ENCODE data around the gene RNF125. TPM values are rescaled to one million over a fixed set of nuclear protein-coding genes. Genes with fewer than 3 reads are reported as not detected.
"Not testable (repeated sequence)": the region's sequence is repeated elsewhere in the genome, so short reads cannot be mapped to it uniquely, and the experiment has no call there.

Gene RNF125
- polyA plus RNA-seq, 3 donors: 2.8 to 9.6 (median 9.2) TPM

- no peak overlapping the region for H3K27ac ChIP-seq (ENCODE audit: low read depth, low read length)
- WGBS, 3 donors: 48 to 58% (median 53%) methylated on average over 4 of the region's 4 CpGs
These were observed 53.7 kb downstream of the RNF125 start for GRCh38 chr18:32072321-32072720.

GRCh38 chr18:32074206-32074605, 55.6 kb downstream of the RNF125 start:
- WGBS, 3 donors: 97 to 100% (median 100%) methylated on average over 1 of the region's 1 CpG
- H3K27ac ChIP-seq (ENCODE audit: low read depth, low read length): no peak overlapping the region

GRCh38 chr18:32078845-32079244, 60.2 kb downstream of the RNF125 start:
- H3K27ac ChIP-seq (ENCODE audit: low read depth, low read length): no peak overlapping the region
- 84 to 94% (median 91%) methylated on average over 2 of the region's 2 CpGs for WGBS, 3 donors

- whole genome bisulfite sequencing, 3 donors: 62 to 83% (median 65%) methylated on average over 1 of the region's 1 CpG
- H3K27ac ChIP-seq (ENCODE audit: low read depth, low read length): no peak overlapping the region
These were observed 63.3 kb downstream of the RNF125 start for GRCh38 chr18:32081881-32082280.

GRCh38 chr18:32083781-32084180, 65.2 kb downstream of the RNF125 start:
- no peak overlapping the region for H3K27ac ChIP-seq (ENCODE audit: low read depth, low read length)
- WGBS, 3 donors: 94 to 98% (median 97%) methylated on average over 8 of the region's 8 CpGs

- H3K27ac ChIP-seq (ENCODE audit: low read depth, low read length): no peak overlapping the region
- WGBS, 3 donors: 54 to 94% (median 66%) methylated on average over 6 of the region's 6 CpGs
These were observed 68.3 kb downstream of the RNF125 start for GRCh38 chr18:32086881-32087280.

GRCh38 chr18:32090831-32091230, 72.2 kb downstream of the RNF125 start:
- not testable (repeated sequence) for H3K27ac ChIP-seq (ENCODE audit: low read depth, low read length)
- WGBS, 3 donors: 95 to 96% (median 96%) methylated on average over 16 of the region's 16 CpGs

GRCh38 chr18:32091325-32091723, 72.7 kb downstream of the RNF125 start:
- WGBS, 3 donors: 35 to 41% (median 38%) methylated on average over 7 of the region's 7 CpGs
- H3K27ac ChIP-seq (ENCODE audit: low read depth, low read length): peak overlapping the region; percentile 99

- WGBS, 3 donors: 0% methylated on average over 70 to 73 of the region's 75 CpGs
- peak within 1 kb of the TSS; percentile 99 for H3K27ac ChIP-seq (ENCODE audit: low read depth, low read length)
These were observed 73.2 kb downstream of the RNF125 start, which contains the start of gene RNF138 for GRCh38 chr18:32091724-32092421. Gene RNF138 (plus strand): TSS chr18:32091874. CDS start chr18:32092777, 903 bp downstream.

- WGBS, 3 donors: 0 to 1% (median 0%) methylated on average over 50 to 77 of the region's 77 CpGs
These were observed 73.9 kb downstream of the RNF125 start for GRCh38 chr18:32092422-32093101.

GRCh38 chr18:32093102-32093511, 74.5 kb downstream of the RNF125 start:
- 0 to 1% (median 0%) methylated on average over 28 to 32 of the region's 32 CpGs for WGBS, 3 donors
- peak overlapping the region; percentile 92 for H3K27ac ChIP-seq (ENCODE audit: low read depth, low read length)

More at GRCh38 chr18:32092422-32093101, 73.9 kb downstream of the RNF125 start:
- peak overlapping the region; percentile 92 for H3K27ac ChIP-seq (ENCODE audit: low read depth, low read length)

- H3K27ac ChIP-seq (ENCODE audit: low read depth, low read length): no peak overlapping the region
- 3 to 11% (median 7%) methylated on average over 7 of the region's 7 CpGs for WGBS, 3 donors
These were observed 74.9 kb downstream of the RNF125 start for GRCh38 chr18:32093523-32093922.

- 88 to 92% (median 88%) methylated on average over 7 of the region's 7 CpGs for WGBS, 3 donors
These were observed 76.7 kb downstream of the RNF125 start for GRCh38 chr18:32095192-32095899.

GRCh38 chr18:32095900-32096229, 77.2 kb downstream of the RNF125 start:
- no peak overlapping the region for H3K27ac ChIP-seq (ENCODE audit: low read depth, low read length)
- 69 to 76% (median 74%) methylated on average over 4 of the region's 4 CpGs for WGBS, 3 donors

More at GRCh38 chr18:32095192-32095899, 76.7 kb downstream of the RNF125 start:
- no peak overlapping the region for H3K27ac ChIP-seq (ENCODE audit: low read depth, low read length)

- H3K27ac ChIP-seq (ENCODE audit: low read depth, low read length): no peak overlapping the region
- 66 to 81% (median 72%) methylated on average over 2 of the region's 2 CpGs for WGBS, 3 donors
These were observed 78.3 kb downstream of the RNF125 start for GRCh38 chr18:32096946-32097345.

- no peak overlapping the region for H3K27ac ChIP-seq (ENCODE audit: low read depth, low read length)
- 86 to 87% (median 87%) methylated on average over 2 of the region's 2 CpGs for WGBS, 3 donors
These were observed 85.9 kb downstream of the RNF125 start for GRCh38 chr18:32104516-32104915.

GRCh38 chr18:32110005-32110404, 91.4 kb downstream of the RNF125 start:
- WGBS, 3 donors: 94 to 100% (median 99%) methylated on average over 3 of the region's 3 CpGs

GRCh38 chr18:32111706-32112105, 93.1 kb downstream of the RNF125 start:
- 56 to 67% (median 57%) methylated on average over 3 of the region's 3 CpGs for WGBS, 3 donors
- H3K27ac ChIP-seq (ENCODE audit: low read depth, low read length): no peak overlapping the region

More at GRCh38 chr18:32110005-32110404, 91.4 kb downstream of the RNF125 start:
- no peak overlapping the region for H3K27ac ChIP-seq (ENCODE audit: low read depth, low read length)

GRCh38 chr18:32112826-32113225, 94.2 kb downstream of the RNF125 start:
- no peak overlapping the region for H3K27ac ChIP-seq (ENCODE audit: low read depth, low read length)
- WGBS, 3 donors: 83 to 93% (median 92%) methylated on average over 4 of the region's 4 CpGs
